Fibroblast of pulmonary artery (primary cell): Measurements from ENCODE around the gene NTNG1.

Experiments used
- DNase-seq: peaks from one replicate; pipeline ENCODE4 v3.0.0-alpha.2; 2010; ENCODE audit warnings: low read depth
- H3K4me3 ChIP-seq: replicated peaks from 2 replicates; pipeline ENCODE4 v1.5.1; 2011; ENCODE audit warnings: low read depth, mild to moderate bottlenecking, control low read depth, low read length, moderate library complexity
- TF ChIP-seq, protein P1 (sequence below): IDR thresholded peaks from 2 replicates; pipeline ENCODE4 v1.5.1; 2011; ENCODE audit warnings: mild to moderate bottlenecking, control low read depth, low read length, inconsistent platforms; ENCODE audit errors: missing control alignments

NTNG1 gene

DNA sequence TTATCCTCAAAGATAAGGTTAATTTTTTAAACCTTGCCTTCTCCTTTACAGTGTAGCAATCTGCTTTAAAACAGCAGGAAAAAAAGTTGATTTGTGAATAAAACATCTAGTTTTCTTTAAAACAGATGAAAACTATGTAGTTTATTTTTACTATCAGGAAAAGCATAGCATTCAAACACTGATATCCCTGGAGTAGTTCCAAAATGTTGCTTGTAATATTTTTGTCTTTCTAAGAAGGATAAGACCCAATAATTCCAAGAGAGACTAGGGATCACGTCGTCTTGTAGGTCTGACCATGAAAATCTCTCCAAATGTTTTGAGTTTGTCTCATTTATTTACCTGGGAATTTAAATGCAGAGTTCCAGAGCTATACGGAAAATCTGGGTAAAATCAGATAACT, 204.0 kb downstream of the NTNG1 start:
- no peak overlapping the region for H3K4me3 ChIP-seq
- DNase-seq: no peak
- TF ChIP-seq, protein P1, sequence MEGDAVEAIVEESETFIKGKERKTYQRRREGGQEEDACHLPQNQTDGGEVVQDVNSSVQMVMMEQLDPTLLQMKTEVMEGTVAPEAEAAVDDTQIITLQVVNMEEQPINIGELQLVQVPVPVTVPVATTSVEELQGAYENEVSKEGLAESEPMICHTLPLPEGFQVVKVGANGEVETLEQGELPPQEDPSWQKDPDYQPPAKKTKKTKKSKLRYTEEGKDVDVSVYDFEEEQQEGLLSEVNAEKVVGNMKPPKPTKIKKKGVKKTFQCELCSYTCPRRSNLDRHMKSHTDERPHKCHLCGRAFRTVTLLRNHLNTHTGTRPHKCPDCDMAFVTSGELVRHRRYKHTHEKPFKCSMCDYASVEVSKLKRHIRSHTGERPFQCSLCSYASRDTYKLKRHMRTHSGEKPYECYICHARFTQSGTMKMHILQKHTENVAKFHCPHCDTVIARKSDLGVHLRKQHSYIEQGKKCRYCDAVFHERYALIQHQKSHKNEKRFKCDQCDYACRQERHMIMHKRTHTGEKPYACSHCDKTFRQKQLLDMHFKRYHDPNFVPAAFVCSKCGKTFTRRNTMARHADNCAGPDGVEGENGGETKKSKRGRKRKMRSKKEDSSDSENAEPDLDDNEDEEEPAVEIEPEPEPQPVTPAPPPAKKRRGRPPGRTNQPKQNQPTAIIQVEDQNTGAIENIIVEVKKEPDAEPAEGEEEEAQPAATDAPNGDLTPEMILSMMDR: no peak

DNA sequence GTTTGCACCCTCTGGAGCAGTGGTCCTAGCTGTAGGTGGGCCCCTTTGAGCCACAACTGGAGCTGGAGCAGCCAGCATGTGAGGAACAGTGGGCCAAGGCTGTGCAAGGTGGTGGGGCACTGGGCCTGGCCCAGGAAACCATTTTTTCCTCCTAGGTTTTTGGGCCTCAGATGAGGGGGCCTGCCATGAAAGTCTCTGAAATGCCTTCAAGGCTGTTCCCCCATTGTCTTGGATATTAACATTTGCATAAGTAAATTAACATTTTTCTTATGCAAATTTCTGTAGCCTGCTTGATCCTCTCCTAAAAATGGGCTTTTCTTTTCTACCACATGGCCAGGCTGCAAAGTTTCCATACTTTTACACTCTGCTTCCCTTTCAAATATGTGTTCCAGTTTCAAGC, 212.0 kb downstream of the NTNG1 start:
- TF ChIP-seq, protein P1: no peak
- DNase-seq: no peak
- H3K4me3 ChIP-seq: no peak overlapping the region

DNA sequence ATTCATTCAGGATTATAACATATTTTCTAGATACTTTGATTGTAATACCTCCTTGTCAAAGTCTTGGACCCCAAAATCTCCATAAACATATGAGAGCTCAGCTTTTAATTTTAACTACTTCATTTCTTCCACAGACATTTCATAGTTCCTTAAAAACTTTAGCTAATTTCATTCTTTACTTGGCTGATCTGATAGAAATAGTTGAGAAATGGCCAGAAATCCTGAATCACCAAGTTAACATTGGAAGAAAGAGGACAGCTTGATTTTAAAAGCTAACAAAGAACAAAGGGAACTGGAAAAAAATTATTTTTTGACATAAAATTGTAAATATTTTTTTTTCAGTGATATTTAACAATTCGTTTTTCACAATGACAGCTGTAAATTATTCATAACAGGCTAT, 216.5 kb downstream of the NTNG1 start:
- TF ChIP-seq, protein P1: no peak
- DNase-seq: no peak
- H3K4me3 ChIP-seq: no peak overlapping the region

DNA sequence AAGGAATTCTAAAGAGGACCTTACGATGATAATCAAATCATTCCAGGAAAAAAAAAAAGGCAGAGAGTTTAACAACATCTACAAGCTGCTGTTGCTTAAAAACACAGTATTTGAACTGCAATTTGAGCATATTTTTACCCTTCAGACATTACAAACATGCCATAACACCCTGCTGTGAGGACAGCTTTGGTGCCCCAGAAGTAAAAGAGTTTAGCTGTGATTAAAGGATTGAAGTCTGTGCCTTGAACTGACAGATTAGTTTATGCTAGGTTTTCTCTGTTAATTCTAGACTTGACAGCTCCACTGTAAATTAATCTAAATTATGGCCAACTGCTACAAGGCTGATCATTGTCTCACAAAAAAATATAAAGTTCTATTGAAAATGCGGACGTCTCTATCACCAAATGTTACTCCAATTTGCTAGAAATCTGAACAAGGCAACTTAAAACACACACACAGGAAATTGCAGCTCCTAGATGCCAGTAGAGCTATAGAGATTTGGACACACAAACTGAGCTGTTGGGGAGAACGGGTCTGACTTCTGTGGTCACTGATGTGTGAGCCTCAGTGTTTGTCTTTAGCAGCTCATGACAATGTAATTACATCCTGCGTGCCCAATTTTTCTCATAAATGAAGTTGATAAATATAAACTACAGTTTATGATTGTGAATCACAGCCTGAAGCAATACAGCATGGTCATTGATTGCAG, 217.9 kb downstream of the NTNG1 start:
- TF ChIP-seq, protein P1: no peak
- no peak for DNase-seq
- no peak overlapping the region for H3K4me3 ChIP-seq

DNA sequence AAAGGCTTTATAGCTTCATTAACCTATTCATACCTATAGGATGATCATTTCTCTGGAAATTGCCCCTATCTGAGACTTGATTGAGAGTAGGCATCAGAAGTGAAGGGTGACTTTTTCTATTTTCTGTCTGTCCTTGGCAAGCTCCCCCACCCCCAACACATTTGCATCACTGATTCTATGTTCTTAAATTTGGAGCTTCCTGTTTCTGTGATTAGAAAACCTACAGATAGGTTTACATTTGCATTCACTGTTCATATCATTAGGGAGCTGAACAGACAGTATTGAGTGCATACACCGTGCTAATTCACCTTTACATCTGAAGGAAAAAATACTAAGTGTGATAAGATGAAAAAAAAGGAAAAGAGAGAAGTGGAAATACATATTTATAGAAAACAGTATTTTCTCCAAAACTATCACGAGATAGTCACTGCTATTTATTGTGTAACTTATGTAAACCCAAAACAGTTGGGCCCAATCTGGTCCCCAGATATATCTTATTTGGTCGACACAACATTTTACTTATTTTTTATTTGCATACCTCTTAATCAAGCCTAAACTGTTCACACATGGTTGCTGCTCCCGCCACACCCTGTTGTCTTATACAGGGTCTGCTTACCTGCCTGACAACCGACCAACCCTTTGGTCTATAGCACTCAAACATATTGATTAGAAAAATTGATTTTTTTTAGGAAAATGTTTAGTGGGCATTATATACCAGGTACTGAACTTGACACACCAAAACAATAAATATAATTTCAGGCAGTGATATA, 218.8 kb downstream of the NTNG1 start:
- no peak overlapping the region for H3K4me3 ChIP-seq
- no peak for DNase-seq
- TF ChIP-seq, protein P1: no peak

DNA sequence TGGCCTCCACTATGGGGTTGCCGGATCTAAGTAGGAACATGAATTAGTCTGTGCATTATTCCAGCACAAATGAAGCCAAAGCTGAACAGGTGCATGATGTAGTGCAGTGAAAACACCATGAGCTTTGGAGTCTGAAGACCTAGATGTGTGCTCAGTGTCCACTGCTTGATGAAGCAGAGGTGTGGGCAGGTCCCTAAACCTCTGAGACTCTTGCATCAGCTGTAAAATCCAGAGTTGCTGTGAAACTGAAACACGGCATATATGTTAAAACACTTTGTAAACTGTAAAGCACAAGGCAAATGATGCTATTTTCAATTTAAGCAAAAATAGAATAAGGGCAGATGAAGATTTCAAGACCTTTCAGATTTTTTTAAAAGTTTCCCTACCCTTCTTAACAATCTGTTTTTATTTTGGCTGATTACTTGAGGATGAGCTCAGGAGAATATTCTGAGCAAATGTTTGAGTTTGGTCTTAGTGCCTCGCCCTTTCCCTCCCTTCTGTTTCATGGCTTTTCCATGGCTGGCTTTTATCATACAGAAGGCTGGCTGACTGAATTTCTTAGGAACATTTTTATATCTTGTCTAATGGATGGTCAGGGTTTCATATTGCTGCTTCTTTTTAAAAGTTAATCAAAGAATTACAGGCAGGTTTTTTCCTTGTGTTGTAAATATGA, 221.8 kb downstream of the NTNG1 start:
- TF ChIP-seq, protein P1: no peak
- H3K4me3 ChIP-seq: no peak overlapping the region
- DNase-seq: no peak
